Body of pancreas (tissue), 4 donors: ENCODE results near the gene DIDO1. TPM values are rescaled to one million over a fixed set of nuclear protein-coding genes. Genes with fewer than 3 reads are reported as not detected.

ENCODE experiments used
- ATAC-seq: fragments of 150-250 bp; one replicate; pipeline ENCODE4 v1.9.1; 2016
- DNase-seq, 4 donors: peaks; one replicate each; pipeline ENCODE4 v3.0.0-alpha.2; 2019
- H3K27ac ChIP-seq, 4 donors: fragments of 200-600 bp; sonication (generic); 1 replicate in 3 of 4; 2 replicates in 1 of 4; pipeline versions ENCODE4 v1.5.1 to v1.6.1; 2016 to 2019; ENCODE audit warnings: mild to moderate bottlenecking in 1 of 4, mixed read lengths in 1 of 4, moderate library complexity in 1 of 4
- H3K27me3 ChIP-seq, 2 donors: fragments of 200-600 bp; sonication (generic); one replicate each; pipeline ENCODE4 v1.6.0; 2016; ENCODE audit warnings: mild to moderate bottlenecking in 1 of 2
- H3K36me3 ChIP-seq, 2 donors: fragments of 200-600 bp; sonication (generic); replicated peaks in 1 of 2; 2 replicates each; pipeline ENCODE4 v1.5.1; 2016; ENCODE audit warnings: low read depth in 2 of 2; ENCODE audit not compliant: insufficient read depth in 1 of 2
- H3K4me1 ChIP-seq: fragments of 200-600 bp; sonication (generic); one replicate; pipeline ENCODE4 v1.6.0; 2016
- H3K4me3 ChIP-seq, 2 donors: fragments of 200-600 bp; sonication (generic); 1 replicate in 1 of 2; 2 replicates in 1 of 2; pipeline ENCODE4 v1.5.1; 2016 to 2019
- H3K9me3 ChIP-seq, 3 donors: fragments of 200-600 bp; sonication (generic); 1 replicate in 2 of 3; 2 replicates in 1 of 3; pipeline ENCODE4 v1.5.1; 2016
- POLR2A ChIP-seq, 3 donors: fragments of 450-650 bp; IDR thresholded peaks; one replicate each; pipeline ENCODE4 v1.6.1; 2016; ENCODE audit warnings: antibody characterized with exemption in 3 of 3, mild to moderate bottlenecking in 2 of 3
- WGBS, 2 donors: methylation state at CpG; one replicate each; pipeline ENCODE4 v1.1.5; 2017; 5-methylcytosine and 5-hydroxymethylcytosine counted together
- intact Hi-C: fragments of 100-400 bp; cut with DNase I; formaldehyde crosslinking; loops from one replicate; pipeline ENCODE4 v1.15.1; 2023
- total RNA-seq, 2 donors: library from RNA; depleted of rRNA; stranded (reverse); fragments of >200 nt; gene quantifications; one replicate each; pipeline ENCODE4 v1.1.0, GENCODE V29; 2016
- TF ChIP-seq, protein P1 (sequence below), 7 experiments: fragments of 450-650 bp in 4 of 7; fragments of 200-600 bp in 3 of 7; sonication (generic) in 3 of 7; IDR thresholded peaks; one replicate each; pipeline ENCODE4 v1.5.1; 2016 to 2019; ENCODE audit warnings: antibody characterized with exemption in 7 of 7

DIDO1 gene
- total RNA-seq, 2 donors from 2014 or later, result 38.4 to 51.7 TPM

- H3K4me3 ChIP-seq, result no peak overlapping the region
- H3K36me3 ChIP-seq, result peaks cover 5 to 8% of the 10 kb centered on the region in 2 donors
- H3K9me3 ChIP-seq, result no peaks in the 10 kb centered on the region
- 91 to 92% methylated on average over 15 of the region's 15 CpGs for WGBS, 2 donors
- H3K4me1 ChIP-seq, result peaks cover 7% of the 10 kb centered on the region
- ATAC-seq (no peak), DNase-seq (no peak)
- TF ChIP-seq, protein P1, sequence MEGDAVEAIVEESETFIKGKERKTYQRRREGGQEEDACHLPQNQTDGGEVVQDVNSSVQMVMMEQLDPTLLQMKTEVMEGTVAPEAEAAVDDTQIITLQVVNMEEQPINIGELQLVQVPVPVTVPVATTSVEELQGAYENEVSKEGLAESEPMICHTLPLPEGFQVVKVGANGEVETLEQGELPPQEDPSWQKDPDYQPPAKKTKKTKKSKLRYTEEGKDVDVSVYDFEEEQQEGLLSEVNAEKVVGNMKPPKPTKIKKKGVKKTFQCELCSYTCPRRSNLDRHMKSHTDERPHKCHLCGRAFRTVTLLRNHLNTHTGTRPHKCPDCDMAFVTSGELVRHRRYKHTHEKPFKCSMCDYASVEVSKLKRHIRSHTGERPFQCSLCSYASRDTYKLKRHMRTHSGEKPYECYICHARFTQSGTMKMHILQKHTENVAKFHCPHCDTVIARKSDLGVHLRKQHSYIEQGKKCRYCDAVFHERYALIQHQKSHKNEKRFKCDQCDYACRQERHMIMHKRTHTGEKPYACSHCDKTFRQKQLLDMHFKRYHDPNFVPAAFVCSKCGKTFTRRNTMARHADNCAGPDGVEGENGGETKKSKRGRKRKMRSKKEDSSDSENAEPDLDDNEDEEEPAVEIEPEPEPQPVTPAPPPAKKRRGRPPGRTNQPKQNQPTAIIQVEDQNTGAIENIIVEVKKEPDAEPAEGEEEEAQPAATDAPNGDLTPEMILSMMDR (IDR thresholded peaks at IDR 0.05), result no peak
- TF ChIP-seq POLR2A (IDR thresholded peaks at IDR 0.05), result no peak
- no peak overlapping the region for H3K27ac ChIP-seq
- intact Hi-C loops, result no loop called here
- H3K27me3 ChIP-seq, result no peaks in the 10 kb centered on the region
Measured at GRCh38 chr20:62882426-62882825, 43.9 kb downstream of the DIDO1 start.

DNA sequence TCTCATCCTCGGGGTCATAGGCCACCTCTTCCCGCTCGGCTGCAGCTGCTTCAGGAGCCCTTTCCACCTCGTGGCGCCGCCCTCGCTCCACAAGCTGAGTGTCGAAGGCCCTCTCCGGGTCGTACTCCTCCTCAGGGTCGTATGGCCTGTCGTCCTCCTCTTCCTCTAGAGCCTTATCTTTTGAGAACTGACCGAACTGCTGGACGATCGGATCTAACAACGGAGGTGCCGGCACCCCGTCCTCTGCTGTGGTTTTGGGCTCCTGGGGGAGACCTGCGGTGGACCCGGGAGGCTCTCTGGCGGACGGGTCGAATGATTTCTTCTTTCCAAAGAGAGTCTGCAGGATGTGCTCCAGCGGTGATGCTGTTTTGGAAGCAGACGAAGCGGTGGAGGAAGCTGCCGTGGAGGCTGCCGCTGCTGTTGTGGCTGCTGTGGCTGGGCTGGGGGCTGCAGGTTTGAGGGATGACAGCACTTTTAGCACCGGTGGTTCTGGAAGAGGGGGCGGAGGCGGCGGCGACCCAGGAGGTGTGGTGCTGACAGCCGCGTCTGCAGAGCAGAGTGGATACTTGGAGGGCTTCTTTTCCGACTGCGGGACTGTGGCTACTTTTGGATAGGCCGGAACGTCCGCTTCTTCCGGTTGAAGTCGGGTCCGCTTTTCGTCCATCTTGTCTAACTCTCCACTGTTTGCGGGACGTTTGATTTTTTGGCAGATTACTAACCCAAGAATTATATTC is 44.5 kb downstream of the DIDO1 start:
- no peak for DNase-seq
- TF ChIP-seq, protein P1 (IDR thresholded peaks at IDR 0.05), result no peak
- no peak for TF ChIP-seq POLR2A (IDR thresholded peaks at IDR 0.05)
- no peak for ATAC-seq
- intact Hi-C loops, result no loop called here
- Histone ChIP-seq H3K36me3 (peaks cover 5 to 8% of the 10 kb centered on the region in 2 donors), H3K27me3 (no peaks in the 10 kb centered on the region), H3K4me1 (peaks cover 5% of the 10 kb centered on the region), H3K27ac (no peak overlapping the region), H3K9me3 (no peaks in the 10 kb centered on the region), H3K4me3 (no peak overlapping the region)
- WGBS, 2 donors, result 92 to 94% methylated on average over 46 of the region's 46 CpGs

GRCh38 chr20:62880935-62881661 is 45.2 kb downstream of the DIDO1 start:
- peaks cover 5 to 8% of the 10 kb centered on the region in 2 donors for H3K36me3 ChIP-seq

GRCh38 chr20:62880147-62880934 is 46.0 kb downstream of the DIDO1 start:
- no peak for TF ChIP-seq POLR2A (IDR thresholded peaks at IDR 0.05)
- TF ChIP-seq, protein P1 (IDR thresholded peaks at IDR 0.05), result no peak
- Histone ChIP-seq H3K27ac (no peak overlapping the region), H3K4me1 (peaks cover 11% of the 10 kb centered on the region), H3K4me3 (no peak overlapping the region), H3K27me3 (no peaks in the 10 kb centered on the region), H3K9me3 (no peaks in the 10 kb centered on the region), H3K36me3 (peaks cover 5 to 8% of the 10 kb centered on the region in 2 donors)
- intact Hi-C loops, result no loop called here
- no peak for ATAC-seq
- DNase-seq, result no peak
- 92% methylated on average over 29 to 37 of the region's 37 CpGs for WGBS, 2 donors

More at GRCh38 chr20:62880935-62881661, 45.2 kb downstream of the DIDO1 start:
- H3K27ac ChIP-seq, result no peak overlapping the region
- DNase-seq (no peak), ATAC-seq (no peak)
- peaks cover 4% of the 10 kb centered on the region for H3K4me1 ChIP-seq
- intact Hi-C loops, result no loop called here
- WGBS, 2 donors, result 94 to 96% methylated on average over 20 to 37 of the region's 45 CpGs
- TF ChIP-seq POLR2A (IDR thresholded peaks at IDR 0.05), result no peak
- no peak overlapping the region for H3K4me3 ChIP-seq
- no peaks in the 10 kb centered on the region for H3K9me3 ChIP-seq
- H3K27me3 ChIP-seq, result no peaks in the 10 kb centered on the region
